CD8-positive, alpha-beta memory T cell (primary cell): ENCODE measurements around the gene MICAL3. TPM values are rescaled to one million over a fixed set of nuclear protein-coding genes. Genes with fewer than 3 reads are reported as not detected.

Experiments used
- CTCF ChIA-PET: fragments of 350-600 bp; sonication (Branson Sonifier 250); formaldehyde crosslinking; loops from one replicate; lab custom pipeline; 2021; ENCODE audit warnings: antibody characterized with exemption; lab: Charles Lee
- POLR2A ChIA-PET: fragments of 350-600 bp; sonication (Branson Sonifier 250); formaldehyde crosslinking; loops from one replicate; lab custom pipeline; 2021; ENCODE audit warnings: antibody characterized with exemption; lab: Charles Lee
- DNase-seq, 5 donors: peaks; one replicate each; pipeline versions ENCODE4 v3.0.0 to v3.0.0-alpha.2; 2020 to 2022; ENCODE audit warnings: mixed read lengths in 1 of 5
- H3K27ac ChIP-seq: one replicate; pipeline ENCODE4 v1.7.0; 2013; ENCODE audit warnings: low read depth, mild to moderate bottlenecking, low read length, moderate library complexity
- H3K27me3 ChIP-seq: 2 replicates; pipeline ENCODE4 v1.7.0; 2013; ENCODE audit warnings: low read length, mild to moderate bottlenecking; ENCODE audit not compliant: insufficient read depth, poor library complexity, severe bottlenecking
- H3K36me3 ChIP-seq: 2 replicates; pipeline ENCODE4 v1.7.0; 2013; ENCODE audit warnings: mild to moderate bottlenecking, low read length, moderate library complexity; ENCODE audit not compliant: insufficient read depth
- H3K4me1 ChIP-seq: 2 replicates; pipeline ENCODE4 v1.7.0; 2013; ENCODE audit warnings: mild to moderate bottlenecking, low read length, moderate library complexity; ENCODE audit not compliant: insufficient read depth
- H3K4me3 ChIP-seq: 2 replicates; pipeline ENCODE4 v1.7.0; 2013; ENCODE audit warnings: mild to moderate bottlenecking, low read length
- H3K9me3 ChIP-seq: 2 replicates; pipeline ENCODE4 v1.7.0; 2013; ENCODE audit warnings: mild to moderate bottlenecking, low read length
- H3K27ac Mint-ChIP-seq, 8 donors: one replicate each; pipeline ENCODE4 v1.8.0; 2020 to 2021; ENCODE audit warnings: mixed read lengths in 8 of 8, mild to moderate bottlenecking in 6 of 8, inconsistent platforms in 3 of 8, moderate library complexity in 3 of 8
- H3K27me3 Mint-ChIP-seq, 2 donors: one replicate each; pipeline ENCODE4 v1.8.0; 2020 to 2021; ENCODE audit warnings: mixed read lengths in 2 of 2, mild to moderate bottlenecking in 1 of 2, moderate library complexity in 1 of 2
- H3K36me3 Mint-ChIP-seq, 3 donors: one replicate each; pipeline ENCODE4 v1.8.0; 2020 to 2021; ENCODE audit warnings: mixed read lengths in 3 of 3, inconsistent platforms in 1 of 3, mild to moderate bottlenecking in 1 of 3
- H3K4me1 Mint-ChIP-seq, 3 donors: one replicate each; pipeline ENCODE4 v1.8.0; 2020 to 2021; ENCODE audit warnings: mixed read lengths in 3 of 3, inconsistent platforms in 1 of 3, mild to moderate bottlenecking in 1 of 3
- H3K4me3 Mint-ChIP-seq, 7 donors: one replicate each; pipeline ENCODE4 v1.8.0; 2020 to 2021; ENCODE audit warnings: mixed read lengths in 7 of 7, mild to moderate bottlenecking in 6 of 7, moderate library complexity in 4 of 7, inconsistent platforms in 2 of 7
- H3K9me3 Mint-ChIP-seq, 5 donors: one replicate each; pipeline ENCODE4 v1.8.0; 2020 to 2022; ENCODE audit warnings: mixed read lengths in 5 of 5, mild to moderate bottlenecking in 3 of 5, moderate library complexity in 2 of 5, inconsistent platforms in 1 of 5
- polyA plus RNA-seq: library from polyadenylated mRNA; unstranded; fragments of 300-500 nt; fragmentation: Illumina TruSeq; gene quantifications from one replicate; pipeline ENCODE4 v1.2.3, GENCODE V29; 2021
- total RNA-seq, 2 experiments: library from RNA; stranded (reverse); gene quantifications; one replicate each; pipeline ENCODE4 v1.2.3, GENCODE V29; 2021

MICAL3 gene
- total and polyA plus RNA-seq, 3 experiments from 2014 or later = 1.7 to 51.9 (median 51.7) TPM

DNA sequence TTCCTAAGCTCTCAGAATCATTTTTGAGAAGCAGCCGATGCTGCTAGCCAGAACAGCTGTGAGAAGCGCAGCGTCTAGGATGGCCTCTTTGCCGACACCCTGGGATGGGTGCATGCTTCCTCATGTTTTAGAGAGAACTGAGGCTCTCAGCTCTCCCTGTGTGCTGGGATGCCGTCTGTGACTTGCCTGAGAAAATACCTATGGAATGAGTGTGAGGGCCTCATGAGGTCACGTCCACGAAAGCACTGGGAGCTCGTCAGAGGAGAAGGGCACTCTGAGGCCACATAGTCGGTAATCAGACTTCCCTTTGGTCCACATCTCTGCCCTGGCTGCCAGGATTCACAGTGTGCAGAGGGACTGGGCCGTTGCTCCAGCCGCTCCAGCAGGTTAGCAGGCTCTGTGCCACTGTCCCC lies 54.7 kb downstream of the MICAL3 start:
- Mint-ChIP-seq H3K4me3 (no peak overlapping the region), H3K36me3 (peaks cover 0 to 29% (median 6%) of the 10 kb centered on the region in 3 donors), H3K27me3 (no peaks in the 10 kb centered on the region), H3K4me1 (peaks cover 9 to 21% (median 17%) of the 10 kb centered on the region in 3 donors), H3K9me3 (no peaks in the 10 kb centered on the region), H3K27ac (no peak overlapping the region)
- Histone ChIP-seq H3K4me1 (no peaks in the 10 kb centered on the region), H3K4me3 (no peak overlapping the region), H3K27ac (peak overlapping the region; percentile 27), H3K27me3 (no peaks in the 10 kb centered on the region), H3K36me3 (no peaks in the 10 kb centered on the region), H3K9me3 (no peaks in the 10 kb centered on the region)
- no peak for DNase-seq
- ChIA-PET POLR2A (no interaction called here), CTCF (no interaction called here)

DNA sequence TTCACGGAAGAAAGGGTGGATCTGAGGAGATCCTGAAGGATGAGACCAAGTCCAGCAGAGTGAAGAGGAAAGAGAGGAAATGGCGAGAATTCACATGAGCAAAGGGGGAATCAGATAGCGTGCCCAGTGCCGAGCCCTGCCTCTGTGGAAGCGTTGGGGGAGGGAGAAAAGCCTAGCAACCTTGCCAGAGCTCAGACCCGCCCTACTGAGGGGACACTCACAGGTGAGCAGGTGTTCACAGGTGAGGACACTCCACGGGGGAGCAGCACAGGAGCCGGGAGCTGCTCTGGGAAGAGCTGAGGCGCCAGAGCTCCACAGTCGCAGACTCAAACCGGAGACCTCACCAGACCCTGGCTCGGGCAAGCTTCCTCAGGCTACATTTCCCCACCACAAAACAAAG lies 56.2 kb downstream of the MICAL3 start:
- Histone ChIP-seq H3K27me3 (no peaks in the 10 kb centered on the region), H3K4me1 (no peaks in the 10 kb centered on the region), H3K4me3 (no peak overlapping the region), H3K36me3 (no peaks in the 10 kb centered on the region), H3K27ac (no peak overlapping the region), H3K9me3 (no peaks in the 10 kb centered on the region)
- Mint-ChIP-seq H3K4me1 (peaks cover 9 to 25% (median 17%) of the 10 kb centered on the region in 3 donors), H3K27ac (peak overlapping the region in 1 of 8 donors; percentile 14), H3K27me3 (no peaks in the 10 kb centered on the region), H3K4me3 (no peak overlapping the region), H3K36me3 (peaks cover 0 to 22% (median 6%) of the 10 kb centered on the region in 3 donors), H3K9me3 (no peaks in the 10 kb centered on the region)
- POLR2A ChIA-PET = no interaction called here
- DNase-seq = no peak
- CTCF ChIA-PET = interaction anchor here (0.6 kb wide), 1 partner anchor 9 kb away, joined by 3 read pairs; no protein-coding TSS in a partner anchor

DNA sequence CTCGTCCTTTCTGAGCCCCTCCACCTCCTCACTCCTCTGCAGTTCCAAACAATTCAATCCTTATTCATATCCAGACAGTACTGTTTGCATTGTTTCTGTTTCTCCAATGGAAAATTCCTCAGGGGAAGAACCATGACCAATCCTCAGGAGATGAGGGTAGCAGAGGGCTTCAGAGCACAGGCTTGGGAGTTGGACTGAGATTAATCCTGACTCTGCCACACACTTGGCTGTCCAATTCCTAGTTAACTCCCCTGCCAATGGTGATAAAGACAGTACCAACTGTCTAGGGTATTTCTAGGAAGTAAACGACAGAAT lies 58.0 kb downstream of the MICAL3 start:
- H3K9me3 Mint-ChIP-seq = no peaks in the 10 kb centered on the region
- no peaks in the 10 kb centered on the region for H3K36me3 ChIP-seq
- H3K9me3 ChIP-seq = no peaks in the 10 kb centered on the region
- H3K27ac ChIP-seq = no peak overlapping the region
- POLR2A ChIA-PET = no interaction called here
- H3K27ac Mint-ChIP-seq = peak overlapping the region in 1 of 8 donors; percentile 64
- H3K27me3 ChIP-seq = no peaks in the 10 kb centered on the region
- peaks cover 13 to 29% (median 18%) of the 10 kb centered on the region in 3 donors for H3K4me1 Mint-ChIP-seq
- peaks cover 0 to 1% of the 10 kb centered on the region in 2 donors for H3K27me3 Mint-ChIP-seq
- CTCF ChIA-PET = no interaction called here
- H3K4me3 Mint-ChIP-seq = no peak overlapping the region
- H3K4me1 ChIP-seq = no peaks in the 10 kb centered on the region
- H3K36me3 Mint-ChIP-seq = peaks cover 0 to 15% (median 8%) of the 10 kb centered on the region in 3 donors
- no peak for DNase-seq
- H3K4me3 ChIP-seq = no peak overlapping the region

- H3K9me3 Mint-ChIP-seq = no peaks in the 10 kb centered on the region
- H3K27me3 Mint-ChIP-seq = peaks cover 0 to 1% of the 10 kb centered on the region in 2 donors
- H3K4me1 Mint-ChIP-seq = peaks cover 13 to 29% (median 18%) of the 10 kb centered on the region in 3 donors
- peak overlapping the region in 3 of 8 donors; percentile 27 to 64 (median 55) for H3K27ac Mint-ChIP-seq
- no peak overlapping the region for H3K4me3 Mint-ChIP-seq
- H3K36me3 Mint-ChIP-seq = peaks cover 0 to 16% (median 8%) of the 10 kb centered on the region in 3 donors
- Histone ChIP-seq H3K9me3 (no peaks in the 10 kb centered on the region), H3K4me3 (no peak overlapping the region), H3K36me3 (no peaks in the 10 kb centered on the region), H3K27ac (no peak overlapping the region), H3K27me3 (no peaks in the 10 kb centered on the region), H3K4me1 (no peaks in the 10 kb centered on the region)
- no peak for DNase-seq
- ChIA-PET CTCF (no interaction called here), POLR2A (no interaction called here)
Observed at GRCh38 chr22:17965538-17966402, 58.6 kb downstream of the MICAL3 start.

DNA sequence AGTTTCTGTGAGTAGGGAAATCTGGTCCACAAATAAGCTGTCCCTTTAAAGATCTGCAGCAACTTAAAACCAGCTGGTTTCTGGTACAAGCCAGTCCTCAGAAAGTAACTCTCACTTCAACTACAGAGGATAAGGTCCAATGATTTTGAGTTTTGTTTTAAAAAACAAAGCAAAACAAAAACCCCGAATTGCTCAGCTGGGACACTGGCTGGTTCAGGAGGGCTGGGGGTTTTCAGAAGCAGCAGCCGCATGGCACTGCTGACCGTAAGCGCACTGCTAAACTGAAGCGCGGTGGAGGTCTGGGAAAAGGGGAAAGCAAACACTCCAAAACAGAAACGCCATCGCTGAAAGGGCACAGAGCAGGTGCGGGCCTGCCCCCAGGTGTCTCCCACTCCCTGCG lies 59.7 kb downstream of the MICAL3 start:
- Mint-ChIP-seq H3K9me3 (no peaks in the 10 kb centered on the region), H3K36me3 (peaks cover 0 to 14% (median 9%) of the 10 kb centered on the region in 3 donors), H3K4me1 (peaks cover 13 to 29% (median 20%) of the 10 kb centered on the region in 3 donors), H3K4me3 (no peak overlapping the region), H3K27ac (peak overlapping the region in 1 of 8 donors; percentile 47), H3K27me3 (peaks cover 0 to 1% of the 10 kb centered on the region in 2 donors)
- Histone ChIP-seq H3K27ac (no peak overlapping the region), H3K4me3 (no peak overlapping the region), H3K4me1 (no peaks in the 10 kb centered on the region), H3K36me3 (no peaks in the 10 kb centered on the region), H3K27me3 (no peaks in the 10 kb centered on the region), H3K9me3 (no peaks in the 10 kb centered on the region)
- no peak for DNase-seq
- CTCF ChIA-PET = interaction anchor here (0.6 kb wide), 1 partner anchor 134 kb away, joined by 3 read pairs; no protein-coding TSS in a partner anchor
- POLR2A ChIA-PET = no interaction called here

- H3K9me3 Mint-ChIP-seq = no peaks in the 10 kb centered on the region
- H3K27me3 ChIP-seq = no peaks in the 10 kb centered on the region
- peak overlapping the region in 1 of 8 donors; percentile 94 for H3K27ac Mint-ChIP-seq
- peak overlapping the region in 1 of 7 donors; percentile 27 for H3K4me3 Mint-ChIP-seq
- H3K4me3 ChIP-seq = no peak overlapping the region
- ChIA-PET POLR2A (no interaction called here), CTCF (interaction anchor here (0.6 kb wide), 1 partner anchor 134 kb away, joined by 3 read pairs; no protein-coding TSS in a partner anchor)
- peaks cover 0 to 11% (median 9%) of the 10 kb centered on the region in 3 donors for H3K36me3 Mint-ChIP-seq
- H3K27me3 Mint-ChIP-seq = peaks cover 0 to 1% of the 10 kb centered on the region in 2 donors
- no peaks in the 10 kb centered on the region for H3K4me1 ChIP-seq
- H3K4me1 Mint-ChIP-seq = peaks cover 13 to 29% (median 20%) of the 10 kb centered on the region in 3 donors
- no peaks in the 10 kb centered on the region for H3K36me3 ChIP-seq
- no peak for DNase-seq
- no peak overlapping the region for H3K27ac ChIP-seq
- no peaks in the 10 kb centered on the region for H3K9me3 ChIP-seq
Observed at GRCh38 chr22:17964156-17964555, 60.2 kb downstream of the MICAL3 start.

- Mint-ChIP-seq H3K4me1 (peaks cover 14 to 33% (median 24%) of the 10 kb centered on the region in 3 donors), H3K9me3 (no peaks in the 10 kb centered on the region), H3K27ac (peak overlapping the region in 1 of 8 donors; percentile 40), H3K27me3 (peaks cover 0 to 1% of the 10 kb centered on the region in 2 donors), H3K4me3 (no peak overlapping the region), H3K36me3 (peaks cover 0 to 11% (median 9%) of the 10 kb centered on the region in 3 donors)
- no peak for DNase-seq
- Histone ChIP-seq H3K9me3 (no peaks in the 10 kb centered on the region), H3K27ac (no peak overlapping the region), H3K4me1 (no peaks in the 10 kb centered on the region), H3K27me3 (no peaks in the 10 kb centered on the region), H3K36me3 (no peaks in the 10 kb centered on the region), H3K4me3 (no peak overlapping the region)
- POLR2A ChIA-PET = no interaction called here
- CTCF ChIA-PET = no interaction called here
Observed at GRCh38 chr22:17963015-17963414, 61.3 kb downstream of the MICAL3 start.

GRCh38 chr22:17962168-17962567 lies 62.2 kb downstream of the MICAL3 start:
- peaks cover 0 to 13% (median 8%) of the 10 kb centered on the region in 3 donors for H3K36me3 Mint-ChIP-seq
- Histone ChIP-seq H3K27ac (no peak overlapping the region), H3K27me3 (no peaks in the 10 kb centered on the region), H3K9me3 (no peaks in the 10 kb centered on the region), H3K4me3 (no peak overlapping the region), H3K36me3 (no peaks in the 10 kb centered on the region), H3K4me1 (no peaks in the 10 kb centered on the region)
- H3K9me3 Mint-ChIP-seq = no peaks in the 10 kb centered on the region
- no peak overlapping the region for H3K4me3 Mint-ChIP-seq
- no peak for DNase-seq
- H3K4me1 Mint-ChIP-seq = peaks cover 18 to 34% (median 27%) of the 10 kb centered on the region in 3 donors
- POLR2A ChIA-PET = no interaction called here
- CTCF ChIA-PET = no interaction called here
- peak overlapping the region in 3 of 8 donors; percentile 11 to 38 (median 12) for H3K27ac Mint-ChIP-seq
- H3K27me3 Mint-ChIP-seq = peaks cover 0 to 1% of the 10 kb centered on the region in 2 donors
